Transverse colon (tissue), 4 donors: ENCODE measurements around the gene SNRPD2. TPM values are rescaled to one million over a fixed set of nuclear protein-coding genes. Genes with fewer than 3 reads are reported as not detected.

Source experiments
- DNase-seq: peaks from one replicate; pipeline ENCODE4 v3.0.0-alpha.2; 2019
- H3K27ac ChIP-seq, 4 donors: fragments of 200-600 bp; sonication (generic); 2 replicates each; pipeline ENCODE4 v1.5.1; 2016 to 2018; ENCODE audit warnings: inconsistent platforms in 4 of 4
- H3K27me3 ChIP-seq: fragments of 200-600 bp; sonication (generic); 2 replicates; pipeline ENCODE4 v1.5.1; 2017; ENCODE audit warnings: inconsistent platforms
- H3K36me3 ChIP-seq, 4 donors: fragments of 200-600 bp; sonication (generic); 2 replicates each; pipeline ENCODE4 v1.5.1; 2017 to 2019; ENCODE audit warnings: inconsistent platforms in 4 of 4
- H3K4me1 ChIP-seq, 4 donors: fragments of 200-600 bp; sonication (generic); 2 replicates each; pipeline ENCODE4 v1.5.1; 2017 to 2020; ENCODE audit warnings: inconsistent platforms in 4 of 4
- H3K4me3 ChIP-seq, 4 donors: fragments of 200-600 bp; sonication (generic); 1 replicate in 1 of 4; 2 replicates in 3 of 4; pipeline versions ENCODE4 v1.5.1 to v1.6.1; 2017 to 2019; ENCODE audit warnings: inconsistent platforms in 4 of 4
- H3K9me3 ChIP-seq, 2 donors: fragments of 200-600 bp; sonication (generic); 2 replicates each; pipeline ENCODE4 v1.5.1; 2017 to 2019; ENCODE audit warnings: inconsistent platforms in 2 of 2
- CTCF ChIP-seq, 5 experiments: fragments of 200-600 bp in 3 of 5; fragments of 450-650 bp in 2 of 5; sonication (generic) in 3 of 5; IDR thresholded peaks; 1 replicate in 2 of 5; 2 replicates in 3 of 5; pipeline ENCODE4 v1.5.1; 2016 to 2017; ENCODE audit warnings: antibody characterized with exemption in 5 of 5, inconsistent platforms in 3 of 5, mild to moderate bottlenecking in 2 of 5, moderate library complexity in 1 of 5
- EP300 ChIP-seq: sonication (generic); formaldehyde crosslinking; IDR thresholded peaks from one replicate; pipeline ENCODE4 v1.6.1; 2017; ENCODE audit warnings: antibody characterized with exemption, low read depth
- POLR2A ChIP-seq: fragments of 450-650 bp; IDR thresholded peaks from one replicate; pipeline ENCODE4 v1.6.1; 2016; ENCODE audit warnings: antibody characterized with exemption, mild to moderate bottlenecking, moderate library complexity
- POLR2AphosphoS5 ChIP-seq, 3 donors: sonication (generic); formaldehyde crosslinking; IDR thresholded peaks; one replicate each; pipeline ENCODE4 v1.6.1; 2016; ENCODE audit warnings: antibody characterized with exemption in 3 of 3
- WGBS, 2 donors: methylation state at CpG; one replicate each; pipeline ENCODE4 v1.1.5; 2018; ENCODE audit warnings: low coverage in 1 of 2; 5-methylcytosine and 5-hydroxymethylcytosine counted together
- in situ Hi-C, 4 donors: fragments of 200-750 bp; cut with MboI; loops; one replicate each; pipeline versions ENCODE4 v1.15.0 to v1.15.1; 2017; ENCODE audit warnings: low sequenced_read_pairs in 3 of 4, low pct_ligation_motif_present in 1 of 4, low pct_unique_long_range_greater_than_20kb in 1 of 4
- intact Hi-C: fragments of 100-400 bp; cut with DNase I; formaldehyde crosslinking; loops from one replicate; pipeline ENCODE4 v1.15.1; 2023; ENCODE audit warnings: low total_unique reads
- total RNA-seq, 4 donors: library from RNA; depleted of rRNA; stranded (reverse); fragments of >200 nt; gene quantifications; one replicate each; pipeline ENCODE4 v1.1.0, GENCODE V29; 2016

SNRPD2 gene
- total RNA-seq, 4 donors from 2014 or later, result 39.3 to 407 (median 93.4) TPM

- H3K4me3 ChIP-seq, result no peak overlapping the region
- intact Hi-C loops, result no loop called here
- WGBS, 2 donors, result 70 to 93% methylated on average over 3 of the region's 3 CpGs
- in situ Hi-C loops, result no loop called here
- H3K9me3 ChIP-seq, result no peaks in the 10 kb centered on the region
- DNase-seq, result no peak
- TF ChIP-seq CTCF (IDR thresholded peaks at IDR 0.05) (no peak), POLR2AphosphoS5 (IDR thresholded peaks at IDR 0.05) (no peak), POLR2A (no peak), EP300 (no peak)
- H3K4me1 ChIP-seq, result no peaks in the 10 kb centered on the region
- H3K27ac ChIP-seq, result no peak overlapping the region
- no peaks in the 10 kb centered on the region for H3K36me3 ChIP-seq
- peaks cover 9% of the 10 kb centered on the region for H3K27me3 ChIP-seq
These were observed 36.7 kb downstream of the SNRPD2 start for GRCh38 chr19:45655073-45655472.

- in situ Hi-C loops, result no loop called here
- WGBS, 2 donors, result 64% methylated on average over 5 of the region's 5 CpGs; no CpG with 5 or more reads in 1 of the 2 donors
- intact Hi-C loops, result no loop called here
- TF ChIP-seq POLR2AphosphoS5 (IDR thresholded peaks at IDR 0.05) (no peak), EP300 (no peak), CTCF (IDR thresholded peaks at IDR 0.05) (no peak), POLR2A (no peak)
- no peak overlapping the region for H3K27ac ChIP-seq
- H3K9me3 ChIP-seq, result no peaks in the 10 kb centered on the region
- H3K4me1 ChIP-seq, result no peaks in the 10 kb centered on the region
- DNase-seq, result no peak
- H3K4me3 ChIP-seq, result no peak overlapping the region
- peaks cover 4% of the 10 kb centered on the region for H3K27me3 ChIP-seq
- H3K36me3 ChIP-seq, result no peaks in the 10 kb centered on the region
These were observed 38.1 kb downstream of the SNRPD2 start for GRCh38 chr19:45653634-45654033.

GRCh38 chr19:45650722-45651121, 41.0 kb downstream of the SNRPD2 start:
- TF ChIP-seq POLR2A (no peak), EP300 (no peak), CTCF (IDR thresholded peaks at IDR 0.05) (no peak), POLR2AphosphoS5 (IDR thresholded peaks at IDR 0.05) (no peak)
- Histone ChIP-seq H3K27ac (no peak overlapping the region), H3K27me3 (peaks cover 14% of the 10 kb centered on the region), H3K4me3 (no peak overlapping the region), H3K4me1 (peaks cover 0 to 8% (median 5%) of the 10 kb centered on the region in 4 donors), H3K9me3 (no peaks in the 10 kb centered on the region), H3K36me3 (no peaks in the 10 kb centered on the region)
- DNase-seq, result no peak
- in situ Hi-C loops, result no loop called here
- intact Hi-C loops, result no loop called here
- 81 to 83% methylated on average over 3 of the region's 3 CpGs for WGBS, 2 donors

GRCh38 chr19:45646345-45646698, 45.4 kb downstream of the SNRPD2 start:
- Histone ChIP-seq H3K4me1 (peaks cover 0 to 38% (median 34%) of the 10 kb centered on the region in 4 donors), H3K27ac (no peak overlapping the region), H3K36me3 (no peaks in the 10 kb centered on the region), H3K9me3 (no peaks in the 10 kb centered on the region), H3K27me3 (peaks cover 38% of the 10 kb centered on the region), H3K4me3 (peak overlapping the region in 1 of 4 donors; percentile 24)
- intact Hi-C loops (no loop called here), in situ Hi-C loops (no loop called here)
- no peak for DNase-seq
- TF ChIP-seq POLR2AphosphoS5 (IDR thresholded peaks at IDR 0.05) (no peak), POLR2A (no peak), EP300 (no peak), CTCF (IDR thresholded peaks at IDR 0.05) (no peak)
- 6% methylated on average over 9 of the region's 9 CpGs; no CpG with 5 or more reads in 1 of the 2 donors for WGBS, 2 donors
